HG03469 (cell line): ENCODE results near the gene KCNIP1.
"Not testable (repeated sequence)": the region's sequence is repeated elsewhere in the genome, so short reads cannot be mapped to it uniquely, and the experiment has no call there.

Experiments used
- ATAC-seq: cut with Tn5 transposase; IDR thresholded peaks from one replicate; pipeline ENCODE4 v1.9.1; 2021; ENCODE audit warnings: mild to moderate bottlenecking, moderate library complexity, moderate number of reproducible peaks; ENCODE audit not compliant: unreplicated experiment

The KCNIP1 gene

GRCh38 chr5:170534177-170534576 is 30.4 kb downstream of the KCNIP1 start:
- no peak for ATAC-seq

- ATAC-seq, result no peak
Measured at GRCh38 chr5:170534941-170535340, 31.1 kb downstream of the KCNIP1 start.

- ATAC-seq, result no peak
Measured at GRCh38 chr5:170536525-170536924, 32.7 kb downstream of the KCNIP1 start.

GRCh38 chr5:170537451-170538095 is 33.8 kb downstream of the KCNIP1 start:
- ATAC-seq, result no peak

GRCh38 chr5:170538096-170538465 is 34.3 kb downstream of the KCNIP1 start:
- no peak for ATAC-seq

- ATAC-seq, result no peak
Measured at GRCh38 chr5:170538696-170539586, 35.1 kb downstream of the KCNIP1 start.

GRCh38 chr5:170540271-170540670 is 36.5 kb downstream of the KCNIP1 start:
- ATAC-seq, result no peak

GRCh38 chr5:170541146-170541769 is 37.4 kb downstream of the KCNIP1 start:
- ATAC-seq, result no peak

GRCh38 chr5:170542691-170543293 is 39.0 kb downstream of the KCNIP1 start:
- no peak for ATAC-seq

GRCh38 chr5:170545313-170545712 is 41.5 kb downstream of the KCNIP1 start:
- no peak for ATAC-seq

- ATAC-seq, result no peak
Measured at GRCh38 chr5:170545811-170546210, 42.0 kb downstream of the KCNIP1 start.

GRCh38 chr5:170546282-170546681 is 42.5 kb downstream of the KCNIP1 start:
- ATAC-seq, result no peak

- not testable (repeated sequence) for ATAC-seq
Measured at GRCh38 chr5:170550382-170550781, 46.6 kb downstream of the KCNIP1 start.

- no peak for ATAC-seq
Measured at GRCh38 chr5:170551076-170551475, 47.3 kb downstream of the KCNIP1 start.

- no peak for ATAC-seq
Measured at GRCh38 chr5:170551622-170552021, 47.8 kb downstream of the KCNIP1 start.

- no peak for ATAC-seq
Measured at GRCh38 chr5:170552621-170553115, 48.8 kb downstream of the KCNIP1 start.

GRCh38 chr5:170553218-170553617 is 49.4 kb downstream of the KCNIP1 start:
- no peak for ATAC-seq

GRCh38 chr5:170554521-170555267 is 50.9 kb downstream of the KCNIP1 start:
- ATAC-seq, result no peak

- no peak for ATAC-seq
Measured at GRCh38 chr5:170557314-170557713, 53.5 kb downstream of the KCNIP1 start.

- ATAC-seq, result no peak
Measured at GRCh38 chr5:170559296-170559695, 55.5 kb downstream of the KCNIP1 start.
